OCI-LY1 (cell line): ENCODE measurements around the gene DTNB.

Source experiments
- CTCF ChIP-seq: fragments of 200-600 bp; sonication (generic), shearing (Covaris generic); IDR thresholded peaks from 2 replicates; pipeline ENCODE4 v1.5.1; 2017; ENCODE audit warnings: mild to moderate bottlenecking, antibody characterized with exemption, low read length, moderate library complexity, mixed read lengths
- EZH2 ChIP-seq: fragments of 200-600 bp; sonication (generic), shearing (Covaris generic); IDR thresholded peaks from 2 replicates; pipeline ENCODE4 v1.8.0; 2017; ENCODE audit warnings: borderline replicate concordance, mixed run types, mild to moderate bottlenecking, antibody characterized with exemption, low read length, moderate library complexity, mixed read lengths

GRCh38 chr2:25467743-25468142 lies 205.6 kb downstream of the DTNB start:
- no peak for TF ChIP-seq CTCF
- no peak for TF ChIP-seq EZH2
